Calu3 (cell line): ENCODE measurements around the gene PLA2G6. TPM values are rescaled to one million over a fixed set of nuclear protein-coding genes. Genes with fewer than 3 reads are reported as not detected.
A peak's percentile ranks its signal among the peaks of the same experiment; 100 is the strongest.

ENCODE experiments used
- BruUV-seq: library from RNA; stranded (reverse); fragments of 400-500 nt; replicated peaks from 2 replicates; lab custom pipeline; 2021; lab: Mats Ljungman, UMichigan
- CTCF ChIA-PET: fragments of 300-600 bp; sonication (Branson Sonifier 250); formaldehyde crosslinking; loops from one replicate; lab custom pipeline; 2022; ENCODE audit warnings: antibody characterized with exemption; lab: Charles Lee
- DNase-seq: peaks from one replicate; pipeline ENCODE4 v3.0.0; 2022
- H3K27ac Mint-ChIP-seq: one replicate; pipeline ENCODE4 v1.8.0; 2022; ENCODE audit warnings: mixed read lengths; ENCODE audit not compliant: unreplicated experiment
- H3K27me3 Mint-ChIP-seq: one replicate; pipeline ENCODE4 v1.8.0; 2022; ENCODE audit warnings: mixed read lengths; ENCODE audit not compliant: unreplicated experiment
- H3K36me3 Mint-ChIP-seq: one replicate; pipeline ENCODE4 v1.8.0; 2022; ENCODE audit warnings: mild to moderate bottlenecking, moderate library complexity, mixed read lengths; ENCODE audit not compliant: insufficient read depth, unreplicated experiment
- H3K4me1 Mint-ChIP-seq: one replicate; pipeline ENCODE4 v1.8.0; 2022; ENCODE audit warnings: mild to moderate bottlenecking, low read depth, mixed read lengths; ENCODE audit not compliant: unreplicated experiment
- H3K4me3 Mint-ChIP-seq: one replicate; pipeline ENCODE4 v1.8.0; 2022; ENCODE audit warnings: mild to moderate bottlenecking, low read depth, moderate library complexity, mixed read lengths; ENCODE audit not compliant: unreplicated experiment
- H3K9me3 Mint-ChIP-seq: one replicate; pipeline ENCODE4 v1.8.0; 2022; ENCODE audit warnings: low read depth, mixed read lengths; ENCODE audit not compliant: unreplicated experiment
- CTCF ChIP-seq: fragments of 200-600 bp; IDR thresholded peaks from one replicate; pipeline ENCODE4 v1.8.0; 2022; ENCODE audit warnings: antibody characterized with exemption; ENCODE audit not compliant: unreplicated experiment
- intact Hi-C: fragments of 100-400 bp; cut with micrococcal nuclease; formaldehyde crosslinking; loops from one replicate; pipeline ENCODE4 v1.10.0; 2022; ENCODE audit not compliant: unreplicated experiment
- total RNA-seq: library from RNA; stranded (reverse); gene quantifications from 2 replicates; pipeline ENCODE4 v1.2.3, GENCODE V29; 2022

PLA2G6 gene
- total RNA-seq, 1 experiment from 2014 or later: 43.5 TPM

- H3K36me3 Mint-ChIP-seq: no peaks in the 10 kb centered on the region
- H3K27ac Mint-ChIP-seq: no peak overlapping the region
- CTCF ChIA-PET: no interaction called here
- DNase-seq: no peak
- intact Hi-C loops: no loop called here
- H3K4me1 Mint-ChIP-seq: peaks cover 25% of the 10 kb centered on the region
- no peaks in the 10 kb centered on the region for H3K9me3 Mint-ChIP-seq
- H3K27me3 Mint-ChIP-seq: no peaks in the 10 kb centered on the region
- TF ChIP-seq CTCF: no peak
- no peak overlapping the region for H3K4me3 Mint-ChIP-seq
- BruUV-seq: no TSS peak
Measured at GRCh38 chr22:38193580-38193979, 11.9 kb upstream of the PLA2G6 start.

GRCh38 chr22:38192475-38192863 is 10.8 kb upstream of the PLA2G6 start:
- Mint-ChIP-seq H3K27ac (peak overlapping the region; percentile 1), H3K4me3 (no peak overlapping the region), H3K36me3 (no peaks in the 10 kb centered on the region), H3K4me1 (peaks cover 26% of the 10 kb centered on the region), H3K27me3 (no peaks in the 10 kb centered on the region), H3K9me3 (no peaks in the 10 kb centered on the region)
- CTCF ChIA-PET: interaction anchor here (1.0 to 1.1 kb wide), 2 partner anchors 11 to 25 kb away, joined by 3 to 4 read pairs; partner anchors contain the start of gene PLA2G6
- no peak for TF ChIP-seq CTCF
- no TSS peak for BruUV-seq
- intact Hi-C loops: no loop called here
- DNase-seq: no peak

GRCh38 chr22:38191731-38192474 is 10.3 kb upstream of the PLA2G6 start:
- no peak for DNase-seq
- CTCF ChIA-PET: interaction anchor here (1.0 to 1.1 kb wide), 2 partner anchors 10 to 24 kb away, joined by 3 to 4 read pairs; partner anchors contain the start of gene PLA2G6
- Mint-ChIP-seq H3K36me3 (no peaks in the 10 kb centered on the region), H3K4me1 (peaks cover 32% of the 10 kb centered on the region), H3K4me3 (no peak overlapping the region), H3K27me3 (no peaks in the 10 kb centered on the region), H3K9me3 (no peaks in the 10 kb centered on the region), H3K27ac (peak overlapping the region; percentile 1)
- no peak for TF ChIP-seq CTCF
- no TSS peak for BruUV-seq
- intact Hi-C loops: no loop called here

GRCh38 chr22:38191055-38191454 is 9.4 kb upstream of the PLA2G6 start:
- H3K9me3 Mint-ChIP-seq: no peaks in the 10 kb centered on the region
- CTCF ChIA-PET: no interaction called here
- H3K27me3 Mint-ChIP-seq: no peaks in the 10 kb centered on the region
- no TSS peak for BruUV-seq
- H3K4me1 Mint-ChIP-seq: peaks cover 40% of the 10 kb centered on the region
- no peak for DNase-seq
- H3K36me3 Mint-ChIP-seq: no peaks in the 10 kb centered on the region
- no peak overlapping the region for H3K27ac Mint-ChIP-seq
- no peak for TF ChIP-seq CTCF
- intact Hi-C loops: no loop called here
- H3K4me3 Mint-ChIP-seq: no peak overlapping the region
